Dermis microvascular lymphatic vessel endothelial cell (primary cell): ENCODE data around the gene BLVRB. TPM values are rescaled to one million over a fixed set of nuclear protein-coding genes. Genes with fewer than 3 reads are reported as not detected.
"Not testable (repeated sequence)": the region's sequence is repeated elsewhere in the genome, so short reads cannot be mapped to it uniquely, and the experiment has no call there.

ENCODE experiments used
- DNase-seq, 2 donors: peaks; one replicate each; pipeline versions ENCODE4 v3.0.0 to v3.0.0-alpha.2; 2010; ENCODE audit warnings: low read depth in 2 of 2
- total RNA-seq: library from RNA; depleted of rRNA; stranded (reverse); fragments of >200 nt; gene quantifications from 2 replicates; pipeline ENCODE4 v1.2.1, GENCODE V29; 2014

Gene BLVRB
- total RNA-seq, 1 donor from 2014 or later = 39.8 TPM

DNA sequence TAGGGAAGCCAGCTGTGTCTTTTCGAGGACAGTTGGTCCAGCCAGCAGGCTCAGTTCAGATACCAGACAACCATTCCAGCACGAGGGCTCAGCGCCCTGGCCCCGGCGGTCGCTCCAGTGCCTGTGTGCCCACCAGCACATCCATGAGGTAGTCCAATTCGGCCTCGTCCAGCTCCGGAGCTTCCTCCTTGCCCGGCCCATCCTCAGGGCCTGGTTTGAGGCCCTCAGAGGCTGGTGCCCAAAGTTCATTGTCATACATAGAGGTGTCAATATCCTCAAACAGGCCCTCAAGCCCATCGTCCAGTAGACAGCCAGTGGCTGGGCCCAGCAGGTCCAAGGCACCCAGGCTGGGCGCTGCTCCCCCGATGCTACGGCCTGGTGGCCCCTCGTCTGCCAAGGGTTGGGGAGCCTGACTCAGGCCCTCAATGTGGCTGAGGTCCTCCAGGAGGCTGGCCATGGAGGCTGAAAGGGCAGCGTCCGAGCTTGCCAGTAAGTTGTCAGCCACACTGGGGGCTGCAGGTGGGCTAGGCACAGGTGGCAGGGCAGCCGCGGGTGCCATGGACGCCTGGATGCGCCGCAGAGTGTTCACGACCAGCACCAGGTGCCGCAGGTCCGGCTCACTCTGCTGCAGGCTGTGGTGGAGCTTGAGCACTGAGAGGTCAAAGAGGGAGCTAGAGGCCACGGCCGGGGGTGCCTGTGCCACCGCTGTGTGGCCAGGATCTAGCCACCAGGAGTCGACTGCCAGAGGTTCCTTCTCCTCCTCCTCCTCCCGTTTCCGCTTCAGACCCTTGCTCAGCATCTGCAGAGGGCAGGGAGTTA, 42.6 kb downstream of the BLVRB start:
- DNase-seq = no peak

DNA sequence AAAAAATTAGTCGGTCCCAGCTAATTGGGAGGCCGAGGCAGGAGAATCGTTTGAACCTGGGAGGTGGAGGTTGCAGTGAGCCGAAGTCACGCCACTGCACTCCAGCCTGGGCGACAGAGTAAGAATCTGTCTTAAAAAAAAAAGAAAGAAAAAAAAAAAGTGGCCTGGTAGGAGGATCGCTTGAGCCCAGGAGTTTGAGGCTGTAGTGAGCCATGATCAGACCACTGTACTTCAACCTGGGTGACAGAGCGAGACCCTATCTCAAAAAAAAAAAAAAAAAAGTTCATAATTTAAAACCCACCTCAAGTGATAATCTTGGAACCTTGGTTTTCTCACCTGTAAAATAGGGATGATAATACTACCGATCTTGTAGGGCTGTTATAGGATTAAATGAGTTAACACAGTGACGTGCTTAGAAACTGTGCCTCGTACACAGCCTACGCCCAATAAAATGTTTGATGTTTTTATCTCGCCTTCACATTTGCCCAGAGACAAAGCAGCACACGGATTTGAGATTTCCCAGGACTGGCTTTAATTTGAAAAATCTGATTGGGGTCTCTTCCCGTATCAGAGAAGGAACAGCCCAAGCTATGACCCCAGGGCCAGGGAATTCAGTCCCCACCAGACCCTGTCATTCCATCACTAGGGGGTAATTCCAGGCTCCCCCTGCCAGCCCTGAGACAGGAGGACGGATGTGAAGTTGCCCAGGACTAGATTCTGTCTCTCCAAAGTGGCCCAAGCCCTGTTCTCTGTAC, 43.4 kb downstream of the BLVRB start:
- DNase-seq = no peak

DNA sequence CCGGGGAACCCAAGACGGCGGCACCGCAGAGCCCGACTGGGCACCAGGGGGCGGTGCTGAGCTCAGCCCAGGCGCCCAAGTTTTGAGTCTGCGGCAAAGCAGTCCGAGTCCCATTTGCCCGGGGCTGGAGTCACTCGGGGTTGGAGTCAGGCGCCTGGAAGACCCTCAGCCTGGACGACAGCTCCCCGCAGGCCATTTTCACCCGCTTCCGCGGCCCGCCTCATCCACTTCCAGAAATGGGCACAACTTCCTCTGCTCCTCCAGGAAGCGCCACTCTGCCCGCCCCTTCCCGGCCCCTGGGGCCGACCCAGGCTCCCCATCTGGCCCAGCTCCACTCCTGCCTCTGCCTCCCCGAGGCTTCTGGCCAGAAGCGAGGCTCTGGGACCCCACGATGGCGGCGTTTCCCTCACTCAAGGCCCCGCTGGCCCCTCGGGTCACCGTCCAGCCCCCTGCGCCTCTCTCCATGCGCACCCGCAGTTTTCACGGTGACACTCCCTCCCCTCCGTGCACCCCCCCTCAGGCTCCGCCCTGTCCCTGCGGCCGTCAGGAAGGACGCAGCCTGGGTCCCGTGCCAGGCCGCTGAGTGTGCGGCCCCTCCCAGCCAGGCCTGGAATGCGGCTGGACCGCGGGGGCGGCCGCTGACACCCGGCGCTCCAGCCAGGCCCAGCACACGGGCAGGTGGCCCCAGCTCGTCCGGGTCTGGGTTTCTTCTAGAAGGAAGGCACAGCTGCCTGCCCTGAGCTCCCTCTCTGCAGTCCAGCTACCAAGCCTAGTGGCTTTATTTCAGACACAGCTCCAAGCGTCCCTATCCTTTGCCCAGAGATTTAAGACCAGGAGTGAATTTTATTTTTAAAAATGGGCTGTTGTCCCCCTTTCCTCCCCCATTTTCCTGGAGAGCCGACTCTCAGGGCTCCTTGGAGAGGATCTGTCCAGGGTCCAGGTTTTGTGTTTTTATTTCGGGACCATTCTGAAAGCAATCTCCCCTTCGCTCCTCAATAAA, 44.5 kb downstream of the BLVRB start:
- peak; percentile 86 to 93 for DNase-seq

DNA sequence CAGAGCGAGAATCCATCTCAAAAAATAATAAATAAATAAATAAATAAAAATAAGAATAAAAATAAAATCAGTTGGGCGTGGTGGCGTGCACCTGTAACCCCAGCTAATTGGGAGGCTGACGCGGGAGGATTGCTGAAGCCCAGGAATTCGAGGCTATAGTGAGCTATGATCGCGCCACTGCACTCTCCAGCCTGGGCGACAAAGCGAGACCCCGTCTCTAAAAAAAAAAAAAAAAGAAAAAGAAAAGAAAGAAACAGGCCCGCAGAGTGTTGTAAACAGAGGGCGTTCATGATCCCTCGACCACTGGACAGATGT, 45.1 kb downstream of the BLVRB start:
- no peak for DNase-seq

DNA sequence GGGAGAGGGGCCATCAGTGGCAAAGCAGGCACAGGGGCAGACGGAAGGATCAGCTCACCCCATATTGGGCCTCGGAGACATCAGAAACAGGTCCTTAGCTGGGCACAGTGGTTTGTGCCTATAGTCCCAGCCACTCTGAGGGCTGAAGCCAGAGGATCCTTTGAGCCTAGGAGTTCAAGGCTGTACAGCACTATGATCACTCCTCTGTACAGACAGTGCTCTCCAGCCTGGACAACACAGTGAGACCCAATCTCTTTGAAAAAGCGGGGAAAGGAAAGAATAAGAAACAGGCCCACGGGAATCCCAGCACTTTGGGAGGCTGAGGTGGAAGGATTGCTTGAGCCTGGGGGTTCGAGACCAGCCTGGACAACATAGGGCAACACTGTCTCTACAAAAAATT, 45.8 kb downstream of the BLVRB start:
- no peak for DNase-seq

DNA sequence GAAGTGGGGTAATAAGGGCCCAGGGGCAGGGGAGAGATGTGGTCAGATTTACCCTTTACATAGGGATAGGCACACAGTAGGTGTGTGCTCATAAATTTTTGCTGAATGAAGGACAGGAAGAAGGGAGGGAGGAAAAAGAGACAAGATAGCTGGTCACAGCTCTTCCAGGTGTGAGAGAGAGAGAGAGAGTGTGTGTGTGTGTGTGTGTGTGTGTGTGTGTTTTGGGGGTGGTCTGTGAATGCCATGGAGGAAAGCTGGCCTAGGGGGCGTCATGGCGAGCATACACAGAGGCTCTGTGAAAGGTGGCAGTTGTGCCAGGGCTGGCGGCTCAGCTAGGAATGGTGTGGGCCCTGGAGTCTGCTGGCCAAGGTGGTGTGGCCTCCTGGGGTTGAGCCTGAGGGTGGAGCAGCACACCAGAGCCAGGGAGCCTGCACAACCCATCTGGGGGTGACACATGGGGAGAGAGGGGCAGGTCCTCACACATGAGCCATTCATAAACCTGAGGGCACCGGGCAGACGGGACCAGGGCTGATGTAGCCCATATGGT, 46.4 kb downstream of the BLVRB start:
- no peak for DNase-seq

DNA sequence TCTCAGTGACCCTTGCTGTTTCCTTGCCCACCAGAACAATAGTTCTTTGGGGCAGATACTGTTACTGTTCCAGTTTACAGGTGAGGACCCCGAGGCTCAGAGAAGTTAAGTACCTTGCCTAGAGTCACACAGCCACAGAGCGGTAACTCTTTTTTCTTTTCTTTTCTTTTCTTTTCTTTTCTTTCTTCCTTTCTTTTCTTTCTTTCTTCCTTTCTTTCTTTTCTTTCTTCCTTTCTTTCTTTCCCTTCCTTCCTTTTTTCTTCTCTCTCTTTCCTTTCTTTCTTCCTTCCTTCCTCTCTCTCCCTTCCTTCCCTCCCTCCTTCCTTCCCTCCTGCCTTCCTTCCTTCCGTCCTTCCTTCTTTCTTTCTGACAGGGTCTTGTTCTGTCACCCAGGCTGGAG, 47.5 kb downstream of the BLVRB start:
- no peak for DNase-seq

DNA sequence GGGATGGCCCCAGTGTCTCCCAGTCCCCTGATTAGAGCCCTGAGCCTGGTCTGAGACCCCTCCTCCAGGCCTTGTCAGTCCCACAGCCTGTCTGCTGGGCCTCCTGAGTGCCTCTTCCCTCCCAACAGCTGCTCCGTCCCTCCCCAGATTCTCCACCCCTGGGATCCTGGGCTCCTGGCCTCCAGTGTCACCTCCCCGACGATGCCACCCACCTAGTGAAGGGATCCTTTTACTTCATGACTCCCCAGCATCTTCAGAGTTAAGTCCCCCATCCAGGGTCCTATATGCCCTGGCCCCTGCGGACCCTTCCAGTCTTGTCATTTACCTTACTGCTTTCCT, 47.9 kb downstream of the BLVRB start:
- no peak for DNase-seq

DNA sequence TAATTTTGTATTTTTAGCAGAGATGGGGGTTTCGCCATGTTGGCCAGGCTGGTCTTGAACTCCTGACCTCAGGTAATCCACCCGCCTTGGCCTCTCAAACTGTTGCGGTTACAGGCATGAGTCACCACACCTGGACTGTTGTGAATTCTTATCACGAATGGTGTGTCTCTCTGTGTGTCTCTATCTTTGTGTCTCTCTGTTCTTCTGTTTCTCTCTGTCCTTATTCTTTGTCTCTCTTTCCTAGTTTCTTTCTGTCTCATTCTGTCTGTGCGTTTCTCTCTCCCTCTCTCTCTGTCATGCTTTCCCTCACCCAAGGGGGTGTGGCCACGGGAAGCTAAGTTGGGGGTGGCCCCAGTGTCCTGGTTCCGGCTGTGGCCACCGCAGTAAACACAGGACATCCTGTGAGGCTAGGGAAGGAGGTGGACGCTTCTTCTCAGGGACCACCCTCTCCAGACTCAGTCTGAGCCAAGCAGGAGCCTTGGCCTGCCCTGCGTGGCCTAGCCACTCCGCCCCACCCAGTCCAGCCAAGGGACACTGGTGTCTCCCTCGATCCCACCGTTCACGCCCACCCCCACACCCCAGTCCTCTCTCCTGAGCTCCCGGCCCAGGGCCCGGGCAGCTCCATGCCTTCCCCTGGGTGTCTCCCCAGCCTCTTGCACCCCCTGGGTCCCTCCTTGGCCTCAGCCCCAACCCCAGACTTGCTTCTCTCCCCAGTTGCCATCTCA, 48.5 kb downstream of the BLVRB start:
- peak in 1 of 2 donors; percentile 45 for DNase-seq

DNA sequence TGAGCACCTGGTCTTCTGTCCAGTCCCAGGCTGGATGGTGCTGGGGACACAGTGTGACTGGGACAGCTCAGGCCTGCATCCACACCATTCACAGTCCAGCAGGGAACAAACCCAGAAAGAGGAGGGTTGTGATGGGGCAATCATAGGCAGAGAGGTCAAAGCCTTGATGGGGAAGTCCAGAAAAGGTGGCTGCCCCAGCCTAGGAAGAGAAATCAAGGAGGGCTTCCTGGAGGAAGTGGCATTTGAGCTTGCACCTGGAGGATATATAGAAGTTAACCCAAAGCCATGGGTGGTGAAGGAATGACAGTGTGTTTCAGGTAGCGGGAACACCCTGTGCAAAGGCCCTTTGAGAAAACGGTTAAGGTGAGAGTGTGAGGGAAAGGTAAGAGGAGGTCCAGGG, 49.8 kb downstream of the BLVRB start:
- no peak for DNase-seq

DNA sequence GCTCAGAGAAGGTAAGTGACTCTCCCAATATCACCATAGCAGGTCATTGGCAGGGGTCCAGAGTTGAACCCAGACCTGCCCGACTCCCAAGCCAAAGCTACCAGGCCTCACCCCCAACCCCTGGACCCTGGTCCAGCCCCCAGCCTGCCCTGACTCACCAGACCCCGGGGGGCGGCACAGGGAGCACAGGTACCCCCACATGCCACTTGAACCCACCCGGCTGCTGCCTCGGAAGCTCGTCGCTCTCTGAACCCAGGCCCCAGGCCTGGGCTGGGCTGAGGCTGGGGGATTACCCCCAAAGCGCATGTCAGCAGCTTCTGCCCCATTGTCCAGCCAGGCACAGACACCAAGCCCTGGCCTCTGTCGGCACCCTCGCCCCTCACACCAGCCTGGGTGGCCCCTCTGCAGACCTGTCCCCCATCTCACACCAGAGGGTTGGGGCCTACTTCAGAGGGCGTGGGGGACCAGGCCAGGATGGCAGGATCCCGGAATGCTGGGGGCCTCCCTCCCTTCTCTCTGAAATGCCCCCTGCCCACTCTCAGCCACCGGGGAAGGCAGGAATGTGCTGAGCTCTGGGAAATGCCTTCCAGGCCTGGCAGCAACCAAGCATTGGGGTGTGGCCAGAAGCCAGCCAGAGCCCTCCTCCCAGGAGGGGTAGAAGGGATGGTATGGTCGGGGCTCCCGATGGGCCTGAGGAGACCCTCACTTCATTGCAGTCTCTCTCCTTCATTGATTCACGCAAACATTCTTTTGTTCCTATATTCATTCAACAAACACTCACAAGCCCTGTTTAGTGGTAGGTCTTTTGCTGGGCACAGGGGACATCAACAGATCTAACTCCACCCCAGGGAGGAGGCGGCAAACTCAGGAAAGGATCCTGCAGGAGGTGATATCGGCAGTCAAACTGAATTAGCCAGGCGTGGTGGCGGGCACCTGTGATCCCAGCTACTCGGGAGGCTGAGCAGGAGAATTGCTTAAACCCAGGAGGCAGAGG, 50.7 kb downstream of the BLVRB start:
- no peak for DNase-seq

DNA sequence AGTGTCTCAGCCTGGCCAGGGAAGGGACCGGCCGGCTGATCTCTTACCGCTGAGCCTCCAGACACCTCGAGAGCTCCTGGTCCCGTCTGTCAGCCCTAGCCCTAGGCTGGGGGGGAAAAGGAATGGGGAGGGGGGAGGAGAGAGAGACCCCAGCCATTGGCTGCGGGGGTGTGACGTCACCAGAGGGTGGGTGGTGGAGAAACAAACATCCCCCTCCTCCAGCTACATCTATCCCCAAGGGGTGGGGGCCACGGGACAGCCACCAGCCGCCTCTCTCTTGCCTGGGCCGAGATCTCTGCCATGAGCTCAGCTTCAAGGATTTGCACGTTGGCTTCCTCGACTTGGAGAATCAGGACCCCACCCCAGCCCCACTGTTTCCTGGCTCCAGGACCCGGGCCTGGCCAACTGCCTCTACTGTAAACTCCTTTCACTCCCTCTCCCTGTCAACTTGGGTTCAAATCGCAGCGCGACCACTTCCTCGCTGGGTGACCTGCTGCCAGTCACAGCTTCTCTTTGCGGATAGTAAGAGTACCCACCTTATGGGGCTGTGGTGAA, 52.2 kb downstream of the BLVRB start, which contains the start of gene PRX:
TSS of gene PRX (minus strand) at position 88 of the 555 bp plus-strand sequence. CDS start 5,446 bp downstream, outside the sequence.
- no peak for DNase-seq

DNA sequence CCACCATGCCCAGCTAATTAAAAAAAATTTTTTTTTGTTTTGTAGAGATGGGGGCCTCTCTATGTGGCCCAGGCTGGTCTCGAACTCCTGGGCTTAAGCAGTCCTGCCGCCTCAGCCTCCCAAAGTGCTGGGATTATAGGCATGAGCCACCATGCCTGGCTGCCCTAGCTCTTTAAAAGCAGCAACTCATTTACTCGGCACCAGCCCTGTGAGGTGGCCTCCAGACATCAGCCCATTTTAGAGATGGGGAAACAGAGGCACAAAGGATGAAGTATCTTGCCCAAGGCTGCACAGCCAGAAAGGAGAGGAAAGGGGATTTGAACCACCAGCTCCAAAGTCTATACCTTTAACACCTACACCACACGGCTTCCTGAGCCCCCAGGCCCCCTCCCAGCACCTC, 52.7 kb downstream of the BLVRB start:
- no peak for DNase-seq

DNA sequence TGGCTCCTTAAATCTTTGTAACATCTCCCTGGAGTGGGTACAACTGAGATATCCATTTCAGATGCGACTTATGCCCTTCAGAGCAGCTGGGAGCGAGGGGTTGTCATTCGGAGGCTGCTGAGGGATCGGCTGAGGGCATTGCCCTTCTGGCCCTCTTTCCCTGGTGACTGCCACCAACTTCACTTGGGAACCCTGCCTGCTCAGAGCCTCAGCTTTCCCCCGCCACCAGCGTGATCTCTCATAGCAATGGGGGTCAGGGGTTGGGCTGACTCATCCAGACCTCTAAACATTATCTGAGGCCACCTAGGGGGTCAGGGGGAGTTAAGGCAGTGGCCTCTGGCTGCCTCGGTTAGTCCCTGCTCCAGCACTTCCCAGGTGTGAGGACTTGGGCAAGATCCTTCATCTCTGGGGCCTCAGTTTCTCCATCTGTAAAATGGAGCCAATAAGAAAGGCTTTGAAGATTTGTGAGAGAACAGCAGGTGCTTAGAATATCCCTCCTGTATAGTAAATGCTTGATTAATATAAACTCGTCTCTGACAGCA, 53.5 kb downstream of the BLVRB start:
- no peak for DNase-seq

DNA sequence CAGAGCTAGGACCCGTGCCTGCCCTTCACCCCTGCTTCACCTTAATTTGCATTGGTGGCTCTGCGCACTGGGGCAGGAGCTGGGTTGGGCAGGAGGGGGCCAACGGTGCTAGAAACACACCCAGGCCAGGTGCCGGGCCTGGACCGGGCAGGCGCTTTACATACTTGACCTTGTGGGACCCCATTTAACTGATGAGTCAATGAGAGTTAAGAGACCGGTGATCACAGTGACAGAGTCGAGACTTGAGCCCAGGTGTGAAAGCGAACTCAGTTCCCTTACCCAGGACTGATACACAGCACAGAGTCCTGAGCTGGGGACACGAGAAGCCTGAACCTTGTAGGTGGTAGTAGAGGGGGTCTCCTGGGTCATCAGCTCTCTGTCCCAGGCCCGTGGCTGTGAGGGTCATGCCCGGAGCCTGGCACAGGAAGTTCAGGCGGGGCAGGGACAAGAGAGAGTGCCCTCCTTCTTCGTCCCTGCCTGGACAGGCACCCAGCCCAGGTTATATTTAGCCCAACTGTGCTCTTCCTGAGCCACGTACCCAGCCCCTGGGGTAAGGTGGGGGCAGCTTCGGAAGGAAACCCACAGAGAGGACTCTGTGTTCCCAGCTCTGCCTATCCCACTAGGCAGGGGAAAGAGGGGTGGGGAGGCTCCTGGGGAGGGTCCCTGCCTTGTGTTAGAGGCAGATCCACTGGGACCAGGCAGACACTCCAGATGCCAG, 54.3 kb downstream of the BLVRB start:
- no peak for DNase-seq

DNA sequence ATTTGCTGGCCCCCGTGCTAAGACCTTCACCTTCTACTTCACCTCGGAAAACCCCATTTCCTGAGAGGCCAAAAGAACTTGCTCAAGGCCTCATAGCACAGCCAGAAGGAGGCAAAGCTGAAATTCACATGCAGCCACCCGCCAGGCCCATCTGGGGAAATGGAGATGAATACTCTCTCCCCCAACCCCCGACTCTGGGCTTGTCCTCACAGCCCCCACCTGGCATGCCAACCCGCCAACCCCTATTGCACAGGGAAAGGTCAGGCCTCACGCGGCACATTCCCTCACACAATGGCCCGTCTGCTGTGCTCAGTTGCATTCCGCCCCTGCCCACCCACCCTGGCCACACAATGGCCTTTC, 55.5 kb downstream of the BLVRB start:
- DNase-seq = no peak

DNA sequence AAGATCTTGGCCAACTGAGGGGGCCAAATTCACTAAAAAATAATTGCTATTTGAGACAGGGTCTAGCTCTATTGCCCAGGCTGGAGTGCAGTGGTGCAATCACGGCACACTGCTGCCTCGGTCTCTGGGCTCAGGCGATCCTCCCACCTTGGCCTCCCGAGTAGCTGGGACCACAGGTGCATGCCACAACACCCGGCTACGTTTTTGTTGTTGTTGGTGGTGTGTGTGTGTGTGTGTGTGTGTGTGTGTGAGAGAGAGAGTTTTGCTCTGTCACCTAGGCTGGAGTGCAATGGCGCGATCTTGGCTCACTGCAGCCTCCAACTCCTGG, 57.0 kb downstream of the BLVRB start:
- DNase-seq = not testable (repeated sequence)

DNA sequence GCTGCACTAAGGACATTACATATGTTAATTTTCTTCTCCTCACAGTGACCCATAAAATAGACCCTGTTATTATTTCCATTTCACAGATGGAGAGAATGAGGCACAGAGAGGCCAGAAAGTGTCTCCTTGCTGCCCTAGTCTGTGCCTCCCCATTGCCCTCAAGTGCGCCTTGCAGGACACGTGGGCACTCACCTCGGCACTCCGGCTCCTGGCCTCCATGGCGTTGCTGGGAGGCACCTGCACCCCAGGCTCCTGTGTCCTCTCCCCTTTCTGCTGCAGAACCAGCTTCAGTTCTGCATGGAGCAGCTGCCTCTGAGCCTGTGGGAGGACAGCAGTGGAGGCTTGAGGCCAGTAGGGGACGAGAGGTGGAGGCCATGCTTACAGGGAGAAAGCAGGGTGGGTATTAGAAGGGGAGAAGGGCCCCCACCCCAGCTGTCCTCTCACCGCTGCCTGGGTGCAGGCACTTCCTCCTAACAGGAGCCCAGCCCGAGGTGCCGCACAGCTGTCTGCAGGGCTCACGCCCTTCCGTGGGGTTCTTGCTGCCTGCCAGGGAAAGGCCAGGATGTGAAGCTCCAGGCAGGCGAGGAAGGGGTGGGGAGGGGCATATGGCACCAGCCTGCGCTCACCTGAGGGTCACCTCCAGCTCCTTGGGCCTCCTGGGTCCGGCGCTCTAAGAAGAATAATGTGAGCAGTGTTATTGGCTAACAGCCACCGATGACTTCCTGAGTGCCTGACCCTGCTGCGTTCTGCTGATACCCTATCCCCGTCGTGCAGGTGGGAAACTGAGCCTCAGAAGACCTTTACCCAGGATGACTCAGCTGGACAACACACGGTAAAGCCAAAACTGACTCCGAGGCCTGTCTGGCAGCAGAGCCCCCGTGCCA, 57.6 kb downstream of the BLVRB start:
- no peak for DNase-seq
